ENCODE measurements around the gene MCF2.

DNA sequence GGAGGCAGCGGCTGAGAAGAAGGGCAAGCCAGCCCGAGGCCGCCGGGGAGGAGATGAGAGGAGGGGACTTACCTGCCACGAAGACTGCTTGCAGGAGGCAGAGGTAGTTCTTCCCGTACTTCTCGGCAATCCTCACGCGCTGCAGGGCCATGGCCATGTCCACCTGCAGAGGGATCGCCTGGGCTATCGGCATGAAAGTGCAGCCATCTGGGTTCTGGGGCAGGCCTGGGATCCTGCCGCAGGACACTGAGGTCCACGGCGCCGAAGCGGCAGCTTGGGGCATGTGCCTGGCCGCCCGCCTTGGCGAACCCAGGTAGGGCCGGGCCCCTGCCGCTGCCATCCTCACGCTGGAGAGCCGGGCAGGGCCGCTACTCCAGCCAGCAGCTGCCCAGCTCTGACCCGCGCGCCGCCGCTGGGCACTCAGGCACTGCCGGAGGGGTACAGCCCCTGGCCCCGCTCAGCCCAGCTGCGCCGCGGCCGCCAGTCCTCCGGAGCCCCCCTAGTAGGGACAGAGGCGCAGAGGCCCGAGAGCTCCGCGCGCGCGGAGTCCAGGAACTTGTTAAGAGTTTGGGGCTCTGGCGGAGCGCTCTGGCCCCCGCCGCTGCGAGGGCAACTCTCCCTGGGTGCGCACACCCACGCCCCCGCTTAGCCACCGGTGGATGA lies 16.0 kb downstream of the MCF2 start:
- TF ChIP-seq, protein P1, sequence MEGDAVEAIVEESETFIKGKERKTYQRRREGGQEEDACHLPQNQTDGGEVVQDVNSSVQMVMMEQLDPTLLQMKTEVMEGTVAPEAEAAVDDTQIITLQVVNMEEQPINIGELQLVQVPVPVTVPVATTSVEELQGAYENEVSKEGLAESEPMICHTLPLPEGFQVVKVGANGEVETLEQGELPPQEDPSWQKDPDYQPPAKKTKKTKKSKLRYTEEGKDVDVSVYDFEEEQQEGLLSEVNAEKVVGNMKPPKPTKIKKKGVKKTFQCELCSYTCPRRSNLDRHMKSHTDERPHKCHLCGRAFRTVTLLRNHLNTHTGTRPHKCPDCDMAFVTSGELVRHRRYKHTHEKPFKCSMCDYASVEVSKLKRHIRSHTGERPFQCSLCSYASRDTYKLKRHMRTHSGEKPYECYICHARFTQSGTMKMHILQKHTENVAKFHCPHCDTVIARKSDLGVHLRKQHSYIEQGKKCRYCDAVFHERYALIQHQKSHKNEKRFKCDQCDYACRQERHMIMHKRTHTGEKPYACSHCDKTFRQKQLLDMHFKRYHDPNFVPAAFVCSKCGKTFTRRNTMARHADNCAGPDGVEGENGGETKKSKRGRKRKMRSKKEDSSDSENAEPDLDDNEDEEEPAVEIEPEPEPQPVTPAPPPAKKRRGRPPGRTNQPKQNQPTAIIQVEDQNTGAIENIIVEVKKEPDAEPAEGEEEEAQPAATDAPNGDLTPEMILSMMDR (IDR thresholded peaks at IDR 0.05; ENCODE audit: poor library complexity, severe bottlenecking) = no peak
- TF ChIP-seq POLR2AphosphoS5 (IDR thresholded peaks at IDR 0.05) = no peak
